ENCODE measurements around the gene APOL6.
"Not testable (repeated sequence)": the region's sequence is repeated elsewhere in the genome, so short reads cannot be mapped to it uniquely, and the experiment has no call there.

APOL6 gene

GRCh38 chr22:35681454-35682052 lies 33.3 kb downstream of the APOL6 start:
- FAIRE-seq = no peak

DNA sequence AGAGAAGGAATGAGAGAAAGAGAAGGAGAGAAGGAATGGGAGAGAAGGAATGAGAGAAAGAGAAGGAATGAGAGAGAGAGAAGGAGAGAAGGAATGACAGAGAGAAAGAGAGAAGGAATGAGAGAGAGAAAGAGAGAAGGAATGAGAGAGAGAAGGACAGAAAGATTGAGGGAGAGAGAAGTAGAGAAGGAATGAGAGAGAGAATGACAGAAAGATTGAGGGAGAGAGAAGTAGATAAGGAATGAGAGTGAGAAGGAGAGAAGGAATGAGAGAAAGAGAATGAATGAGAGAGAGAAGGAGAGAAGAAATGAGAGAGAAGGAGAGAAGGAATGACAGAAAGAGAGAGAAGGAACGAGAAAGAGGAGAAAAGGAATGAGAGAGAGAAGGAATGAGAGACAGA lies 35.3 kb downstream of the APOL6 start:
- no peak for FAIRE-seq

GRCh38 chr22:35684270-35684700 lies 36.0 kb downstream of the APOL6 start:
- FAIRE-seq = no peak

DNA sequence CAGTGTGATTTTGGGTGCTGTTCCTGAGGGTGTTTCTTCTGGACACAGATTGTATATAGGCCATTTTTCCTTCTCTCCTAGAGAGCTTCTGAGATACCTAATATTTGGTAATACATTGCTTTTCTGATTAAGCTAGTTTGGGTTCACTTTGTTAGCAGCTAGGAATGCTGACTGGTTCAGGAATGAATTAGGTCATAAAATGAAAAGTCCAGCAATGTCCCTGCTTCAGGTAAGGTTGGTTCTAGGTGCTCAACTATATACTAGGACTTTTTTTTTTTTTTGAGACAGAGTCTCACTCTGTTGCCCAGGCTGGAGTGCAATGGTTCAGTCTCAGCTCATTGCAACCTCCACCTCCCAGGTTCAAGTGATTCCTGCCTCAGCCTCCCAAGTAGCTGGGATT lies 36.5 kb downstream of the APOL6 start:
- no peak for FAIRE-seq

- FAIRE-seq = no peak
Observed at GRCh38 chr22:35685731-35686130, 37.5 kb downstream of the APOL6 start.

- FAIRE-seq = no peak
Observed at GRCh38 chr22:35686298-35686697, 38.1 kb downstream of the APOL6 start.

- no peak for FAIRE-seq
Observed at GRCh38 chr22:35687461-35687860, 39.2 kb downstream of the APOL6 start.

DNA sequence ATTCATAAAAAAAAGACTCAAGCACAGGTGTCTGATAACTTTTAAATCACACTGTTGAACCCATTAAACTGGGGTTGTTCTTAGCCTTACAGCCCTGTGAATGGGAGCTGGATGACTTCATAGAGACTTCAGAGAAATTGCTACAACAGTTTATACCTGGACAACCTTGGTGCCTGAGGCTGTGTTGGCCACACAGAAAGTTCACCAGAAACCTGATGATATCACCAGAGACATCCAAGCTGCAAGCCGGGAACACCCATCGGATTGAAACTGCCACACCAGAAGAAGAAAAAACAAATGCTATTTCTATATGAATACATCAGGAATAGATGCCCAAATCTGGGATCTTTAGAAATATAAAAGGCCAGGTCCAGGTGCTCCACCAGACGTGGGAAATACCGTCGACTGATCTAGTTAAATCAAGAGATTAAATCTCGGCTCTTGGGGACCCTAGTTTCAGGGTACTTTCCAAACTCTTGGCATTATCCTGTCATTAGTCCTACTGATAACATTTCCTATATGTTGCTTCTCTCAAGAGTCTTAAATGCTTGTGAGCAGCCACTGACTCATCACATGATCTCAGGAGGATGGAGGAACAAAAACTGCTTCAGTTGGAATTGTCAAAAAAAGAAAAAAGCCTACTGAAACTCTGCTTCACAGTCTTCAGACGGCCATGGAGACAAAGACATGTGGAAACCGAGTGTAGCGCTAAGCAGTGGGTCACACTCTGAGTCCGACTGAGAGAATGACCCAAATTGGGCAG lies 40.8 kb downstream of the APOL6 start:
- FAIRE-seq = no peak

- FAIRE-seq = no peak
Observed at GRCh38 chr22:35690001-35690400, 41.8 kb downstream of the APOL6 start.

DNA sequence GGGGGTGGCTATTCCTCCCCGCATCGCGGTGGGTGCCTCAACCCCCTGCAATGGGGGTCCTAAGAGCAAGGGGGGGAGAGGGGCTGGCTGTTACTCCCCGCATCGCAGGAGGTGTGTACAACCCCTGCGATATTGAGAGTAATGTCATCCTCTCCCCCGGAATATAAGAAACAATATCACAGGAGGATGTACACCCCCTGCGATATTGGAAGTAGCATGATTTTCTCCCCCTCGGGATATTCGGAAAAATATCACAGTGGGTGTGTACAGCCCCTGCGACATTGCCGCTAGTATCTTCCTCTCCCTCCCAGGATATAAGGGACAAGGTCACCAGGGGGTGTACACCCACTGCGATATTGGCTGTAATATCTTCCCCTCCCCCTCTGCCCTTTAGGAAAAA lies 47.0 kb downstream of the APOL6 start:
- FAIRE-seq = no peak

- FAIRE-seq = no peak
Observed at GRCh38 chr22:35697142-35697541, 48.9 kb downstream of the APOL6 start.

GRCh38 chr22:35699852-35700251 lies 51.6 kb downstream of the APOL6 start:
- FAIRE-seq = not testable (repeated sequence)

- no peak for FAIRE-seq
Observed at GRCh38 chr22:35703861-35704584, 55.8 kb downstream of the APOL6 start.

GRCh38 chr22:35705141-35705540 lies 56.9 kb downstream of the APOL6 start:
- no peak for FAIRE-seq

DNA sequence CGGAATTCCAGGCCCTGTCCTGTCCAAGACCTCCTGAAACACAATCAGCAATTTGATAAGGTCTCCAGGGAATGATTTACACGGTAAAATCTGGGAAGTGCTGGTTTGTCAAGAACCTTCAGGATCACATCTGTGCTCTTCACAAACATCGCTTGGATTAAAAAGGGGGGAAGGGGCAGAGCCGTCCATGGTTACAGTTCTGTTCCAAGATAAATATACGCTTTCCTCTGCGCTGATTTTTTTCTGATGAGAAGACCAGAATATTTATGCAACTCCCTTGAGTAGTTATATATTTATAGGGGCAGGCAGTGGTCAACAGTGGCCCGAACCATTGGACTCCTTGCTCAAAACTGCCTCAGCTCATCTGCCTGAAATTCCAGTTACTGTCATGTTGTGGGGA lies 60.2 kb downstream of the APOL6 start:
- no peak for FAIRE-seq

DNA sequence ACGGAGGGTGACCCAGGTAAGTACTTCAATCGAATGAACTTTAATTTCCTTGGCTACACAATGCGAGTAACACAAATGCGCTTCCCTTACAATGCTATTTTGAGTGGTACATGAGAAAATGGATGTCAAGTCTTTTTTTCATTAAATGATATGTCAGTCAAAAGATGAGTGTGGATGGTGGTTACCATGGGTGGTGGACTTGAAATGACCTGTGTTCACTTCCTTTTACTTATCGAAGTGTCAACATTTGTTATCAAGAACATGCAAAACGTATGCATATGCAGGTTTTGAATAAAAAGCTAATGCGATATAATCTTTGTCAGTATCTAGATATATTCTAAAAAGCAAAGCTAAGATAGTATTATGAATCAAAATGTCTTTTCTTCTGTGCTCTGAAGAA lies 60.7 kb downstream of the APOL6 start:
- no peak for FAIRE-seq

GRCh38 chr22:35711336-35711735 lies 63.1 kb downstream of the APOL6 start:
- FAIRE-seq = no peak

DNA sequence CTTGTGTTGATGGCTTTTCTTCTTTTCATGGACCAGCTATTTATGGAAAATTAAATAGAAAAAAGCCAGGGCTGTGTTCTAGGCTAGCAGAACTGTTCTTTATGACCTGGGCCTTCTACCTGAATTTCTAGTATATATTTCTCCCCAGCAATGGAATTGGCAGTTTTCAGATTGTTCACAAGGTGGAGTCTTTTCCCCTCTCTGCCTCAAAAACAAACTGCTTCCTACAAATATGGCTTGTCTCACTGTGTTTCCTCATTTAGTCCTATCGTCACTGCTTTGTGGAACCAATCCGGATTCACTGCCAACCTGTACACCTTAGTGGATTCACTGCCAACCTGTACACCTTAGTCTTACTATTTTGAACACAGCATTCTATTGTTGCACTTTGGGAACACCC lies 64.4 kb downstream of the APOL6 start:
- FAIRE-seq = no peak

DNA sequence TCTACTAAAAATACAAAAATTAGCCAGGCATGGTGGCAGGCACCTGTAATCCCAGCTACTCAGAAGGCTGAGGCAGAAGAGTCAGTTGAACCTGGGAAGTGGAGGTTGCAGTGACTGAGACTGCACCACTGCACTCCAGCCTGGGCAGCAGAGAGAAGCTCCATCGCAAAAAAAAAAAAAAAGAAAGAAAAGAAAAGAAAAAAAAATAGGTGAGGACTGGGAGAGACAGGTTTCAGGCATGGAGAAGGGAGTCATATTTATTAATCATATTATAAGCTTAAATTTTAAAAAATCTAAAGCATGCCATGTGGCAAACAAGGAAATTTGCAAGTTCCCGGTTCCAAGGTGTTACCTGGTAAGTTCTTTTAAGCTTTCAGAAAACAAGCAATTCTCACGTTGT lies 69.3 kb downstream of the APOL6 start, which contains the start of gene APOL5:
TSS of gene APOL5 (plus strand) at position 301 of the 400 bp plus-strand sequence. CDS start at position 301, 0 bp downstream.
- no peak for FAIRE-seq
